ENCODE results near the gene FOXP1. TPM values are rescaled to one million over a fixed set of nuclear protein-coding genes. Genes with fewer than 3 reads are reported as not detected.

Gene FOXP1
- total and polyA plus RNA-seq, 2 of the 8 experiments (the other 6 are each of a cell fraction or from before 2014, with no cell fraction given): 13.9 to 25.4 TPM

- H3K79me2 ChIP-seq (ENCODE audit: control insufficient read depth in 1 of 2, insufficient read depth in 2 of 2, low read length in 2 of 2): no peaks in the 10 kb centered on the region
- no peak overlapping the region for H2BK20ac ChIP-seq (ENCODE audit: low read length)
- H3K9ac ChIP-seq (replicated peaks in 1 of 4; ENCODE audit: extremely low read depth in 1 of 4, low read depth in 3 of 4, low read length in 3 of 4): no peak overlapping the region
- H3K14ac ChIP-seq (ENCODE audit: insufficient read length): no peak overlapping the region
- no peak overlapping the region for H3K4ac ChIP-seq (replicated peaks; ENCODE audit: insufficient read length, low read depth, low read length)
- no peak overlapping the region for H3K56ac ChIP-seq (replicated peaks; ENCODE audit: insufficient read length, low read depth, low read length)
- no peak overlapping the region for H2AFZ ChIP-seq (ENCODE audit: low read length)
- no peaks in the 10 kb centered on the region for H3K23me2 ChIP-seq (ENCODE audit: low read depth, low read length)
- ChIA-PET CTCF (ENCODE audit: partially characterized antibody) (no interaction called here), POLR2A (ENCODE audit: partially characterized antibody) (interaction anchor here (2.0 kb wide), 1 partner anchor 9 kb away, joined by 5 read pairs; no protein-coding TSS in a partner anchor)
- TF ChIP-seq YY1 (IDR thresholded peaks at IDR 0.05; ENCODE audit: low read depth, low read length): no peak
- H4K91ac ChIP-seq (replicated peaks; ENCODE audit: insufficient read length, low read length): no peak overlapping the region
- no peak overlapping the region for H2BK12ac ChIP-seq (ENCODE audit: low read depth, low read length)
- H3K27me3 ChIP-seq (replicated peaks in 1 of 4; ENCODE audit: control insufficient read depth in 3 of 4, extremely low read depth in 1 of 4, insufficient read depth in 3 of 4, low read length in 3 of 4): 0 out of 7 replicates have a peak, but pooled peaks cover 0 to 3% (median 0%) of the 10 kb centered on the region in 4 experiments
- no peak overlapping the region for H2AK5ac ChIP-seq (ENCODE audit: low read depth, low read length)
- H3K27ac ChIP-seq (ENCODE audit: low read depth, low read length): no peak overlapping the region
- H3K4me2 ChIP-seq (ENCODE audit: insufficient read depth in 1 of 2, low read depth in 2 of 2, low read length in 2 of 2): no peak overlapping the region
- no peak overlapping the region for H2BK120ac ChIP-seq (replicated peaks; ENCODE audit: low read depth, low read length)
- H3K79me1 ChIP-seq (ENCODE audit: low read depth, low read length): no peaks in the 10 kb centered on the region
- no peak overlapping the region for H2BK5ac ChIP-seq (ENCODE audit: low read depth, low read length)
- FAIRE-seq (no peak), DNase-seq (ENCODE audit: low read depth in 1 of 2, low spot score in 2 of 2) (no peak)
- H3K9me3 ChIP-seq (ENCODE audit: insufficient read depth in 2 of 2, low read depth in 1 of 2, low read length in 1 of 2): no peaks in the 10 kb centered on the region
- H4K20me1 ChIP-seq (replicated peaks in 1 of 2; ENCODE audit: control insufficient read depth in 1 of 2, insufficient read depth in 2 of 2, low read length in 2 of 2): no peaks in the 10 kb centered on the region
- H2BK15ac ChIP-seq (ENCODE audit: low read length): no peak overlapping the region
- peaks cover 3 to 12% (median 10%) of the 10 kb centered on the region in 4 experiments for H3K4me1 ChIP-seq (replicated peaks in 1 of 4; ENCODE audit: control insufficient read depth in 3 of 4, insufficient read depth in 4 of 4, low read length in 3 of 4)
- H4K5ac ChIP-seq (ENCODE audit: insufficient read length, low read depth, low read length): no peak overlapping the region
- no peak overlapping the region for H3K23ac ChIP-seq (ENCODE audit: insufficient read length)
- no peak overlapping the region for H3K18ac ChIP-seq (ENCODE audit: extremely low read depth, low read length)
- 83% methylated on average over 7 of the region's 7 CpGs; no CpG with 5 or more reads in 1 of the 2 experiments for WGBS, 2 experiments (ENCODE audit: extremely low coverage in 1 of 2, insufficient coverage in 1 of 2, insufficient read length in 1 of 2, insufficient replicate concordance in 2 of 2, low coverage in 1 of 2, low lambda C conversion rate in 2 of 2, missing lambda C conversion rate in 1 of 2)
- H3K4me3 ChIP-seq (ENCODE audit: extremely low read depth in 1 of 4, insufficient read depth in 2 of 4, low read depth in 3 of 4, low read length in 4 of 4): no peak overlapping the region
- H4K8ac ChIP-seq (ENCODE audit: extremely low read depth, insufficient read depth, low read length): no peak overlapping the region
- H3K36me3 ChIP-seq (ENCODE audit: control insufficient read depth in 2 of 4, insufficient read depth in 4 of 4, low read length in 3 of 4): no peaks in the 10 kb centered on the region
Observed at GRCh38 chr3:71160785-71161546, 422.6 kb downstream of the FOXP1 start.

Measured in H1 (cell line).